Epithelial cell of esophagus (primary cell): ENCODE results near the gene PPP2R5E.

Experiments
- DNase-seq: peaks from one replicate; pipeline ENCODE4 v3.0.0; 2010; ENCODE audit warnings: low read depth
- H3K4me3 ChIP-seq: 2 replicates; pipeline ENCODE4 v1.5.1; 2011; ENCODE audit warnings: mild to moderate bottlenecking, low read length, control low read depth
- TF ChIP-seq, protein P1 (sequence below): IDR thresholded peaks from 2 replicates; pipeline ENCODE4 v1.5.1; 2011; ENCODE audit warnings: low read depth, mild to moderate bottlenecking, low read length, control low read depth, inconsistent platforms; ENCODE audit not compliant: insufficient read depth; ENCODE audit errors: missing control alignments

PPP2R5E gene

DNA sequence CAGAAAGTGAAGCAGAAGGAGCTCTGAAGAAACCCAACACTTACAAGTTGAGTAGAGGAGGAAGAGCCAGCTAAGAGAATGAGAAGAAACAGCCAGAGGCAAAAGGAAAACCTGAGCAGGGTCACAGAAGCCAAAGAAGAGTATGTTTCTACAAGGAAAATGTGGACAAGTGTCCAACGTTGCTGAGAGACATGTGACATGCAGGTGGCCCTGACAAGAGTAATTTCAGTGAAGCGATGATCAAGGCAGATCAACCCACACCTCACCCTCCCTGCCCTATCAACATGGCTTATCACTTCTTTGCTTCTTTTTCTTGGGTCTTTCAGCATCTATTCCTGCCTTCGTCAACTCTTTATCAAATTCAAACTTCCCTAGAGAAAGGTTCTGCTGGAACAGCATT is 68.3 kb downstream of the PPP2R5E start:
- DNase-seq: no peak
- TF ChIP-seq, protein P1, sequence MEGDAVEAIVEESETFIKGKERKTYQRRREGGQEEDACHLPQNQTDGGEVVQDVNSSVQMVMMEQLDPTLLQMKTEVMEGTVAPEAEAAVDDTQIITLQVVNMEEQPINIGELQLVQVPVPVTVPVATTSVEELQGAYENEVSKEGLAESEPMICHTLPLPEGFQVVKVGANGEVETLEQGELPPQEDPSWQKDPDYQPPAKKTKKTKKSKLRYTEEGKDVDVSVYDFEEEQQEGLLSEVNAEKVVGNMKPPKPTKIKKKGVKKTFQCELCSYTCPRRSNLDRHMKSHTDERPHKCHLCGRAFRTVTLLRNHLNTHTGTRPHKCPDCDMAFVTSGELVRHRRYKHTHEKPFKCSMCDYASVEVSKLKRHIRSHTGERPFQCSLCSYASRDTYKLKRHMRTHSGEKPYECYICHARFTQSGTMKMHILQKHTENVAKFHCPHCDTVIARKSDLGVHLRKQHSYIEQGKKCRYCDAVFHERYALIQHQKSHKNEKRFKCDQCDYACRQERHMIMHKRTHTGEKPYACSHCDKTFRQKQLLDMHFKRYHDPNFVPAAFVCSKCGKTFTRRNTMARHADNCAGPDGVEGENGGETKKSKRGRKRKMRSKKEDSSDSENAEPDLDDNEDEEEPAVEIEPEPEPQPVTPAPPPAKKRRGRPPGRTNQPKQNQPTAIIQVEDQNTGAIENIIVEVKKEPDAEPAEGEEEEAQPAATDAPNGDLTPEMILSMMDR: no peak
- H3K4me3 ChIP-seq: no peak overlapping the region

DNA sequence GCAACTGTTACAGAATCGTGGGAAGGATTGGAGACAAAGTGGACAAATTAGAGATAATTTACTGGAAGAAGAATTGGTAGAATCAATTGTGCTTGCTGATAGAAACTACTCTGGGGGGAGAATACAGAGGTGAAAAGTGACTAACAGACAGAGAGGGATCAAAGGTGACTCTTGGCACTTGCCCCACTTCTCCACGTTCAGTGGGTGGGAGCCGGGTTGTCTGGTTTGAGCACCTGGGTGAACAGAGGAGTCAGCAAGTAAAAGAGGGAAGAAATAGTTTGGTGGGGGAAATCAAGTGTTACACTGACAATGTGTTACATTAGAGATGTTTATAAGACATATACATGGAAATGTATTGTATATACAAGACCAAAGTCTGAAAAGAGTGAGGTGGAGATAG is 69.1 kb downstream of the PPP2R5E start:
- no peak for DNase-seq
- TF ChIP-seq, protein P1: no peak

GRCh38 chr14:63472986-63473788 is 70.0 kb downstream of the PPP2R5E start:
- DNase-seq: no peak
- H3K4me3 ChIP-seq: no peak overlapping the region
- TF ChIP-seq, protein P1: no peak

More for the DNA sequence above, 69.1 kb downstream of the PPP2R5E start:
- H3K4me3 ChIP-seq: no peak overlapping the region

DNA sequence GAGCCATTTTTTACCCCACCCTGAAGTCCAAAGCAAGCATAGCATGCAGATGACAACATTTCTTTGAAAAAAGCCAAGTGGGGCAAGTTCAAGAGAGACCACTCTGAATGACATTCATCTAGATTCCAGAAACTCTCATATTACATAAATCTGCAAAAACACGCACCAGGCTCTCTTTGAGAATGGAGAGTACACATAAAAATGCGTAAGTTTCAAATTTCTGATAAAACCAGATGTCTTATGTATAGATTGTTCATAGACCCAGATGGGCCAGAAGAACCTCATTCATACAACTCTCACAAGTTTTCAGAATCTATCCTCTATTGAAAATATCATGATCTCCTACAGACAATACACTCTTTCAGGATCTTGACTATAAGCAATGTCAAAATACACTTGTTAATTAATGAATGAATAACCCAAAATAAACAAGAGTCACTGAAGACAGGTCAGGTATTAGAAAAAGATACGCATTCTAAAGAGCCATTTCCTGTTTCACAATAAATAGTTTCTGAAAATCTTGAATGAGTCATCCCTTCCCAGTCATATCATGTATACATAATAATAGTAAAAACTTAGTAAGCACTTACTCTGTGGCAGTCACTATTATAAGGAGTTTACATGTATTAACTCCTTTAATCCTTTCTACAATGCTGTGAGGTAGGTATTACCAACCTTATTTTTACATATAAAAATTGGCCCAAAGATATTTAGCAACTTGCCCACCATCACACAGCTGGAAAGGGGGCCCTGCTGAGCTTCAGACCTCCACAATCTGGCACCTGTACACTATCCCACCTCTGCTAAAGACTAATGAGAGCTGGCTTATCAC is 72.0 kb downstream of the PPP2R5E start:
- peak; percentile 91 for DNase-seq
- no peak overlapping the region for H3K4me3 ChIP-seq
- TF ChIP-seq, protein P1: no peak

DNA sequence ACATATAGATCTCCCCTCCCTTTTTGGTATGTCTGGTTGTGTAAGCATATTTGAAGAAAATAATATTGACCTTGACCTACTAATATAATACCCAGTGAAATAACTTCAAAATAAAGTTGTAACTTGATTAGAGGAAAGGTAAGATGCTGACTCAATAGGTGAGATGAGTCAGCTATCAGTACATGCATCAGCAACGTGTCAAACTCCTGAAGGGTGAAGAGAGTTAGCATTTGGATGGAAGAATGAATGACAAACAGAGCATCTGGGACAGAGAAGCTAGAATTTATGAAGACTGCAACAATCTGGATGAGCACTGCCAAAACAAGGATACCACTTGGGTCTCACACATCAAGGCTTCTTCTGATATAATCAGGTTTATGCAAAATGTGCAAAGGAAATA is 74.9 kb downstream of the PPP2R5E start:
- DNase-seq: peak; percentile 84
- TF ChIP-seq, protein P1: no peak
- H3K4me3 ChIP-seq: no peak overlapping the region

DNA sequence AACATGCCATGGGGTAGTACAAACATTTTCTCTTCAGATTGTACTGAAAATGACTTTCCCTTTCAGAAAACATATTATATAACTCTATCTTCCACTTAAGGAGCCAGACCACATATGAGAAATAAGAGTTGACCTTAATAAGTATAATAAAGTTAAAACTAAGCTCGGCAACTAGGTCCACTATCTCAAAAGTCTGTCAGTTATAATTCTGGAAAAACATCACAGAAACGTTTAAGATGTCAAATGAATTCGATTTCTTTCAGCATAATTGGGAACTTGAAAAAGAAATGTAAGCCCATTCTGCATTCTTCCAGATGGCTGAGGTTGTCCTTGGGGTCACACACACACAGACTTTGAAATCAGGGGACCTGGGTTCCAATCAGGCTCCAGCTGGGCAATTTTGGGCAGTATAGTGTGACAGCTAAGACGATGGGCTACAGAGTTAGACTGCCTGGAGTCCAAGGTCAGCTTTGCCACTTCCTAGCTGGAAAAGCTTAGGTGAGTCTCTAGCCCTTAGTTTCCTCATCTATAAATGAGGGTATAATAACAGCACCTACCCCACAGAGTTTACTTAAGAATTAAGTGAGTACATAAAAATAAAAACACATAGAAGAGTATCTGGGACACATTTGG is 75.6 kb downstream of the PPP2R5E start:
- no peak overlapping the region for H3K4me3 ChIP-seq
- TF ChIP-seq, protein P1: no peak
- no peak for DNase-seq
